Gastrocnemius medialis (tissue), 4 donors: ENCODE results near the gene CLMN.

Experiments
- CTCF ChIP-seq, 5 experiments: fragments of 450-650 bp in 3 of 5; fragments of 200-600 bp in 2 of 5; sonication (generic) in 2 of 5; IDR thresholded peaks in 4 of 5; conservative IDR thresholded peaks in 1 of 5; 1 replicate in 4 of 5; 2 replicates in 1 of 5; pipeline ENCODE4 v1.5.1; 2016 to 2019; ENCODE audit warnings: antibody characterized with exemption in 5 of 5, mild to moderate bottlenecking in 3 of 5, moderate library complexity in 3 of 5
- POLR2A ChIP-seq, 2 donors: fragments of 450-650 bp; IDR thresholded peaks; one replicate each; pipeline ENCODE4 v1.6.1; 2017; ENCODE audit warnings: antibody characterized with exemption in 2 of 2, mild to moderate bottlenecking in 2 of 2, moderate library complexity in 2 of 2

DNA sequence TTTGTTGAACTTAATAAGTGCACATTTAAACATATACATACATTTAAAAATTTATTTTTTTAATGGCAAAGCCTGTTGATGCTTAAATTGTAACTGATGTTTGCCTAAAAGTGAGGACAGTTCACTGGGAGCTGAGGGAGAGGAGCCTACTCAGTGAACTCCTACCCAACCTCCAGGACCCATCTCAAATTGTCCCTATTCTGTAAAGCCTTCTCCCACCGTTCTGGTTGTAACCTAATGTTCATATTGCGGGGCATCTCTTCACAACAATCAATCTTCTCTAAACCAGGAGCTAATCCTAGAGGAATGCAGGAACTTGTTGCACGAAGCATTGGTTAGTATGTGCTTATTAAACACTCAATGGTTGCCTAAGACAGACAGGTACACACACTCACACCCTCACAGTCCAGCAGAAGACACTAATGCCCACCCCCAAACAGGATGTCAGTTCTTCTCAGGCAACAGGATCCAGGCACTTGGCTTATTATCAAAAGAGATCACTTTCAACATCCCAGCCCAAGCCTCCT is 1.8 kb downstream of the CLMN start:
- TF ChIP-seq POLR2A (IDR thresholded peaks at IDR 0.05): no peak
- TF ChIP-seq CTCF (IDR thresholded peaks at IDR 0.05 in 4 of 5, conservative IDR thresholded peaks at IDR 0.05 in 1 of 5): no peak
